ENCODE measurements around the gene ZMAT2.

ZMAT2 gene

GRCh38 chr5:140673187-140673976 lies 26.9 kb upstream of the ZMAT2 start, which contains the start of gene DND1:
Gene DND1 (minus strand): TSS chr5:140673576. CDS start chr5:140673542, 34 bp downstream.
- H3K36me3 ChIP-seq (replicated peaks; ENCODE audit: low read depth, low read length), result peaks cover 8% of the 10 kb centered on the region
- H4K20me1 ChIP-seq (ENCODE audit: insufficient read depth, low read length), result no peaks in the 10 kb centered on the region
- H3K79me2 ChIP-seq (ENCODE audit: low read length), result no peaks in the 10 kb centered on the region
- H3K27me3 ChIP-seq (ENCODE audit: low read depth, low read length), result no peaks in the 10 kb centered on the region
- H3K4me1 ChIP-seq (ENCODE audit: low read length), result no peaks in the 10 kb centered on the region
- no peaks in the 10 kb centered on the region for H3K9me3 ChIP-seq (ENCODE audit: insufficient read depth, low read length)
- no peak within 1 kb of the TSS for H3K4me3 ChIP-seq (ENCODE audit: low read length)
- no peak within 1 kb of the TSS for H2AFZ ChIP-seq (ENCODE audit: low read depth, low read length)
- H3K4me2 ChIP-seq (ENCODE audit: low read length), result no peak within 1 kb of the TSS
- no peak for TF ChIP-seq CTCF (IDR thresholded peaks at IDR 0.05; ENCODE audit: low read depth, low read length)
- no peak for TF ChIP-seq EZH2phosphoT487 (IDR thresholded peaks at IDR 0.05; ENCODE audit: low read depth)
- H3K9ac ChIP-seq (ENCODE audit: low read length), result no peak within 1 kb of the TSS
- H3K27ac ChIP-seq (ENCODE audit: low read length), result no peak within 1 kb of the TSS

- H2AFZ ChIP-seq (ENCODE audit: low read depth, low read length), result no peak overlapping the region
- no peaks in the 10 kb centered on the region for H4K20me1 ChIP-seq (ENCODE audit: insufficient read depth, low read length)
Measured at GRCh38 chr5:140674211-140674610, 26.0 kb upstream of the ZMAT2 start.

GRCh38 chr5:140674629-140675028 lies 25.6 kb upstream of the ZMAT2 start:
- Histone ChIP-seq H3K4me2 (ENCODE audit: low read length) (no peak overlapping the region), H3K27ac (ENCODE audit: low read length) (no peak overlapping the region), H3K4me1 (ENCODE audit: low read length) (no peaks in the 10 kb centered on the region), H3K27me3 (ENCODE audit: low read depth, low read length) (no peaks in the 10 kb centered on the region), H2AFZ (ENCODE audit: low read depth, low read length) (no peak overlapping the region), H3K4me3 (ENCODE audit: low read length) (no peak overlapping the region), H3K79me2 (ENCODE audit: low read length) (no peaks in the 10 kb centered on the region), H3K9ac (ENCODE audit: low read length) (no peak overlapping the region), H3K9me3 (ENCODE audit: insufficient read depth, low read length) (no peaks in the 10 kb centered on the region), H4K20me1 (ENCODE audit: insufficient read depth, low read length) (no peaks in the 10 kb centered on the region), H3K36me3 (replicated peaks; ENCODE audit: low read depth, low read length) (peaks cover 8% of the 10 kb centered on the region)
- TF ChIP-seq EZH2phosphoT487 (IDR thresholded peaks at IDR 0.05; ENCODE audit: low read depth), result no peak
- TF ChIP-seq CTCF (IDR thresholded peaks at IDR 0.05; ENCODE audit: low read depth, low read length), result no peak

More at GRCh38 chr5:140674211-140674610, 26.0 kb upstream of the ZMAT2 start:
- H3K79me2 ChIP-seq (ENCODE audit: low read length), result no peaks in the 10 kb centered on the region
- peaks cover 8% of the 10 kb centered on the region for H3K36me3 ChIP-seq (replicated peaks; ENCODE audit: low read depth, low read length)
- H3K9ac ChIP-seq (ENCODE audit: low read length), result no peak overlapping the region
- H3K4me3 ChIP-seq (ENCODE audit: low read length), result no peak overlapping the region
- H3K9me3 ChIP-seq (ENCODE audit: insufficient read depth, low read length), result no peaks in the 10 kb centered on the region
- no peak overlapping the region for H3K27ac ChIP-seq (ENCODE audit: low read length)
- no peak overlapping the region for H3K4me2 ChIP-seq (ENCODE audit: low read length)
- no peaks in the 10 kb centered on the region for H3K4me1 ChIP-seq (ENCODE audit: low read length)
- no peak for TF ChIP-seq EZH2phosphoT487 (IDR thresholded peaks at IDR 0.05; ENCODE audit: low read depth)
- no peak for TF ChIP-seq CTCF (IDR thresholded peaks at IDR 0.05; ENCODE audit: low read depth, low read length)
- H3K27me3 ChIP-seq (ENCODE audit: low read depth, low read length), result no peaks in the 10 kb centered on the region

- no peak overlapping the region for H3K4me3 ChIP-seq (ENCODE audit: low read length)
- no peak overlapping the region for H2AFZ ChIP-seq (ENCODE audit: low read depth, low read length)
- no peaks in the 10 kb centered on the region for H3K27me3 ChIP-seq (ENCODE audit: low read depth, low read length)
- H3K9ac ChIP-seq (ENCODE audit: low read length), result no peak overlapping the region
- no peaks in the 10 kb centered on the region for H3K79me2 ChIP-seq (ENCODE audit: low read length)
- H4K20me1 ChIP-seq (ENCODE audit: insufficient read depth, low read length), result no peaks in the 10 kb centered on the region
- peaks cover 5% of the 10 kb centered on the region for H3K36me3 ChIP-seq (replicated peaks; ENCODE audit: low read depth, low read length)
- no peak overlapping the region for H3K27ac ChIP-seq (ENCODE audit: low read length)
- no peaks in the 10 kb centered on the region for H3K9me3 ChIP-seq (ENCODE audit: insufficient read depth, low read length)
- TF ChIP-seq CTCF (IDR thresholded peaks at IDR 0.05; ENCODE audit: low read depth, low read length) (no peak), EZH2phosphoT487 (IDR thresholded peaks at IDR 0.05; ENCODE audit: low read depth) (no peak)
- no peak overlapping the region for H3K4me2 ChIP-seq (ENCODE audit: low read length)
- H3K4me1 ChIP-seq (ENCODE audit: low read length), result no peaks in the 10 kb centered on the region
Measured at GRCh38 chr5:140677947-140678346, 22.3 kb upstream of the ZMAT2 start.
